ENCODE results near the gene EHD2.

DNA sequence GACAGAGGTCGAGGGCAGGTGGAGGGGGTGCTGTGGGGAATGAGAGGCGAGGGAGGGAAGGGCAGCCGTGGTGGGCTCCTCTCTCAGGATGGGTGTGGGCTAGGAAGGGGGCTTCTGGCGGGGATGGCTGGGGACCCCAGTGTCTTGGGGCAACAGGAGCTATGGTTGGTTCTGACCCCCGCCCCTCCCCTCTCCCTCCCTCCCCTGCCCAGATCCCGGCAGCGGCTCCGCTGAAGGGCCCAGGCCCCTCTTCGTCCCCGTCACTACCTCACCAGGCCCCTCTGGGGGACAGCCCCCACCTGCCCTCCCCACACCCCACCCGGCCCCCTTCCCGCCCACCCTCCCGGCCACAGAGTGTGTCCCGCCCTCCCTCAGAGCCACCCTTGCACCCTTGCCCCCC lies 19.3 kb upstream of the EHD2 start:
- TF ChIP-seq, protein P1, sequence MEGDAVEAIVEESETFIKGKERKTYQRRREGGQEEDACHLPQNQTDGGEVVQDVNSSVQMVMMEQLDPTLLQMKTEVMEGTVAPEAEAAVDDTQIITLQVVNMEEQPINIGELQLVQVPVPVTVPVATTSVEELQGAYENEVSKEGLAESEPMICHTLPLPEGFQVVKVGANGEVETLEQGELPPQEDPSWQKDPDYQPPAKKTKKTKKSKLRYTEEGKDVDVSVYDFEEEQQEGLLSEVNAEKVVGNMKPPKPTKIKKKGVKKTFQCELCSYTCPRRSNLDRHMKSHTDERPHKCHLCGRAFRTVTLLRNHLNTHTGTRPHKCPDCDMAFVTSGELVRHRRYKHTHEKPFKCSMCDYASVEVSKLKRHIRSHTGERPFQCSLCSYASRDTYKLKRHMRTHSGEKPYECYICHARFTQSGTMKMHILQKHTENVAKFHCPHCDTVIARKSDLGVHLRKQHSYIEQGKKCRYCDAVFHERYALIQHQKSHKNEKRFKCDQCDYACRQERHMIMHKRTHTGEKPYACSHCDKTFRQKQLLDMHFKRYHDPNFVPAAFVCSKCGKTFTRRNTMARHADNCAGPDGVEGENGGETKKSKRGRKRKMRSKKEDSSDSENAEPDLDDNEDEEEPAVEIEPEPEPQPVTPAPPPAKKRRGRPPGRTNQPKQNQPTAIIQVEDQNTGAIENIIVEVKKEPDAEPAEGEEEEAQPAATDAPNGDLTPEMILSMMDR (IDR thresholded peaks at IDR 0.05) = no peak
- TF ChIP-seq POLR2AphosphoS5 (IDR thresholded peaks at IDR 0.05) = no peak
- TF ChIP-seq POLR2A (IDR thresholded peaks at IDR 0.05) = no peak

Data from gastroesophageal sphincter (tissue), 3 donors.